Mammary epithelial cell (primary cell): Measurements from ENCODE around the gene BIRC2.

Experiments
- EZH2 ChIP-seq: IDR thresholded peaks from 2 replicates; pipeline ENCODE4 v1.6.1; 2012; ENCODE audit warnings: low read length, inconsistent platforms, borderline replicate concordance
- TF ChIP-seq, protein P1 (sequence below), 2 donors: IDR thresholded peaks in 1 of 2; conservative IDR thresholded peaks in 1 of 2; 2 replicates each; pipeline ENCODE4 v1.5.1; 2011 to 2012; ENCODE audit warnings: inconsistent platforms in 2 of 2, low read length in 2 of 2, mild to moderate bottlenecking in 2 of 2, control low read depth in 1 of 2, low read depth in 1 of 2; ENCODE audit not compliant: insufficient read depth in 1 of 2; ENCODE audit errors: extremely low read depth in 1 of 2

DNA sequence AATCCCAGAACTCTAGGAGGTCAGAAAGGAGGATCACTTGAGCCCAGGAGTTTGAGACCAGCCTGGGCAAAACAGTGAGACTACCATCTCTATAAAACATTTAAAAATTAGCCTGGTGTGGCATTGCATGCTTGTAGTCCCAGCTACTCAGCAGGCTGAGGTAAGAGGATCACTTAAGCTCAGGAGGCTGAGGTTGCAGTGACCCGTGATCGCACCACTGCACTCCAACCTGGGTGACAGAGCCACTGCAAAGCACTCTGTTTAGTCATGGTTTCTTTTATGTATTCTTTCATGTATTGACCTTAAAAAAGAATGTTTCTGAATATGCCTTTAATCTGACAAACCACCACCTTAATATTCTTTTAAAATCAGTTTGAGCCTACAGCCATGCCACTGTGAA, 52.2 kb downstream of the BIRC2 start:
- TF ChIP-seq, protein P1, sequence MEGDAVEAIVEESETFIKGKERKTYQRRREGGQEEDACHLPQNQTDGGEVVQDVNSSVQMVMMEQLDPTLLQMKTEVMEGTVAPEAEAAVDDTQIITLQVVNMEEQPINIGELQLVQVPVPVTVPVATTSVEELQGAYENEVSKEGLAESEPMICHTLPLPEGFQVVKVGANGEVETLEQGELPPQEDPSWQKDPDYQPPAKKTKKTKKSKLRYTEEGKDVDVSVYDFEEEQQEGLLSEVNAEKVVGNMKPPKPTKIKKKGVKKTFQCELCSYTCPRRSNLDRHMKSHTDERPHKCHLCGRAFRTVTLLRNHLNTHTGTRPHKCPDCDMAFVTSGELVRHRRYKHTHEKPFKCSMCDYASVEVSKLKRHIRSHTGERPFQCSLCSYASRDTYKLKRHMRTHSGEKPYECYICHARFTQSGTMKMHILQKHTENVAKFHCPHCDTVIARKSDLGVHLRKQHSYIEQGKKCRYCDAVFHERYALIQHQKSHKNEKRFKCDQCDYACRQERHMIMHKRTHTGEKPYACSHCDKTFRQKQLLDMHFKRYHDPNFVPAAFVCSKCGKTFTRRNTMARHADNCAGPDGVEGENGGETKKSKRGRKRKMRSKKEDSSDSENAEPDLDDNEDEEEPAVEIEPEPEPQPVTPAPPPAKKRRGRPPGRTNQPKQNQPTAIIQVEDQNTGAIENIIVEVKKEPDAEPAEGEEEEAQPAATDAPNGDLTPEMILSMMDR (conservative IDR thresholded peaks at IDR 0.05 in 1 of 2, IDR thresholded peaks at IDR 0.05 in 1 of 2; ENCODE audit: extremely low read depth in 1 of 2, insufficient read depth in 1 of 2, low read depth in 1 of 2, low read length in 2 of 2) = no peak
- TF ChIP-seq EZH2 = no peak
